Tibial artery (tissue), 4 donors: ENCODE data around the gene SLC47A2.

Experiments used
- DNase-seq, 2 donors: peaks; one replicate each; pipeline ENCODE4 v3.0.0-alpha.2; 2019
- H3K27ac ChIP-seq, 2 donors: fragments of 200-600 bp; sonication (generic) in 1 of 2; 1 replicate in 1 of 2; 2 replicates in 1 of 2; pipeline ENCODE4 v1.5.1; 2018 to 2019; ENCODE audit warnings: mild to moderate bottlenecking in 1 of 2
- H3K27me3 ChIP-seq, 2 donors: fragments of 200-600 bp; sonication (generic) in 1 of 2; one replicate each; pipeline versions ENCODE4 v1.5.1 to v1.6.0; 2016 to 2019
- H3K36me3 ChIP-seq, 3 donors: fragments of 200-600 bp; sonication (generic) in 2 of 3; one replicate each; pipeline ENCODE4 v1.5.1; 2016 to 2019; ENCODE audit warnings: mild to moderate bottlenecking in 2 of 3
- H3K4me1 ChIP-seq, 4 donors: fragments of 200-600 bp; sonication (generic) in 2 of 4; 1 replicate in 3 of 4; 2 replicates in 1 of 4; pipeline ENCODE4 v1.5.1; 2016 to 2019
- H3K4me3 ChIP-seq, 2 donors: fragments of 200-600 bp; sonication (generic) in 1 of 2; 1 replicate in 1 of 2; 2 replicates in 1 of 2; pipeline ENCODE4 v1.5.1; 2018 to 2019; ENCODE audit warnings: mild to moderate bottlenecking in 2 of 2
- H3K9me3 ChIP-seq, 3 donors: fragments of 200-600 bp; sonication (generic) in 1 of 3; one replicate each; pipeline ENCODE4 v1.5.1; 2016 to 2019
- intact Hi-C: fragments of 100-400 bp; cut with DNase I; formaldehyde crosslinking; loops from one replicate; pipeline ENCODE4 v1.15.0; 2023; ENCODE audit warnings: low total_unique reads
- TF ChIP-seq, protein P1 (sequence below), 2 experiments: fragments of 200-600 bp in 1 of 2; fragments of 450-650 bp in 1 of 2; IDR thresholded peaks; one replicate each; pipeline ENCODE4 v1.5.1; 2017 to 2019; ENCODE audit warnings: antibody characterized with exemption in 2 of 2, mild to moderate bottlenecking in 1 of 2, moderate library complexity in 1 of 2

The SLC47A2 gene

DNA sequence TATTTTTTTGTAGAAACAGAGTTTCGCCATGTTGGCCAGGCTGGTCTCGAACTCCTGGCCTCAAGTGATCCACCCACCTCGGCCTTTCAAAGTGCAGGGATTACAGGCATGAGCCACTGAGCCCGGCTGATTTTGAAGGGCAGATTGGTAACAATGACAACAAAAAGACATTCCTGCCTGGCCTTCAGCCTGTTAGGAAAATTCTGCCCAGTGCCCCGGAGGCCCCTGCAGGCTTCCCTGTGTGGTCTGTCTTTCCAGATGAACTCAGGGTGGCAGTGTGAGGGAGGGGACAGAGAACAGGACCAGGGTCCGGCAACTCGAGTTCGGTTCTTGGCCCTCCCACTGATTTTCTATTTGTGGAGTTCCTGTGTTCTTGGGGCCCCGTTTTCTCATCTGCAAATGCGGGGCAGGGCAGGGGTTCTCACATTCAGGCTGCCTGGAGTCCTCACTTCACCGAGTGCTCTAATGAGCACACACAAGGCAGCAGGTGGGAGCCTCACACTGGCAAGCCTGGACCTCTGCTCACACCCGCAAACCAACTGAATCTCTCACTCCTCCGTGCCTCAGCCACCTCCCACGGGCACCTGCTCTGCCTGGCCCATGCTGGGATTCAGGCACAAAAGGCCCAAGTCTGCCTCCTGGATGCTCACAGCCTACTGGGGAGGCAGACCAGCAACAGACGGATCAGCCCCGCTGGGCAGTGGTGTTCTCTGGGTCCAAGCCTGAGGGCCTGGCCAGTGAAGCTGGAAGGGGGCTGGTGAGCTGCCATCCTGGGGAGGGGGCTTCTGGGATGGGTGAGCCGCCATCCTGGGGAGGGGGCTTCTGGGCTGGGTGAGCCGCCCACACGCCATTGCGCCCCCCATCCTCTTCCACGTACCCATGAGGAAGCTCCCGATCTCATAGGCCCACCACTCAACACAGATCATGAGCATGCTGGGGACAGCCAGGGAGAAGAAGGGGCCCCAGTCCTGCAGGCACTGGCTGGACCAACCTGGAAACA is 10.3 kb downstream of the SLC47A2 start:
- no peak for DNase-seq
- Histone ChIP-seq H3K27ac (no peak overlapping the region), H3K4me1 (peaks cover 0 to 18% (median 10%) of the 10 kb centered on the region in 4 donors), H3K9me3 (no peaks in the 10 kb centered on the region), H3K4me3 (no peak overlapping the region), H3K36me3 (no peaks in the 10 kb centered on the region), H3K27me3 (no peaks in the 10 kb centered on the region)
- intact Hi-C loops = no loop called here
- TF ChIP-seq, protein P1, sequence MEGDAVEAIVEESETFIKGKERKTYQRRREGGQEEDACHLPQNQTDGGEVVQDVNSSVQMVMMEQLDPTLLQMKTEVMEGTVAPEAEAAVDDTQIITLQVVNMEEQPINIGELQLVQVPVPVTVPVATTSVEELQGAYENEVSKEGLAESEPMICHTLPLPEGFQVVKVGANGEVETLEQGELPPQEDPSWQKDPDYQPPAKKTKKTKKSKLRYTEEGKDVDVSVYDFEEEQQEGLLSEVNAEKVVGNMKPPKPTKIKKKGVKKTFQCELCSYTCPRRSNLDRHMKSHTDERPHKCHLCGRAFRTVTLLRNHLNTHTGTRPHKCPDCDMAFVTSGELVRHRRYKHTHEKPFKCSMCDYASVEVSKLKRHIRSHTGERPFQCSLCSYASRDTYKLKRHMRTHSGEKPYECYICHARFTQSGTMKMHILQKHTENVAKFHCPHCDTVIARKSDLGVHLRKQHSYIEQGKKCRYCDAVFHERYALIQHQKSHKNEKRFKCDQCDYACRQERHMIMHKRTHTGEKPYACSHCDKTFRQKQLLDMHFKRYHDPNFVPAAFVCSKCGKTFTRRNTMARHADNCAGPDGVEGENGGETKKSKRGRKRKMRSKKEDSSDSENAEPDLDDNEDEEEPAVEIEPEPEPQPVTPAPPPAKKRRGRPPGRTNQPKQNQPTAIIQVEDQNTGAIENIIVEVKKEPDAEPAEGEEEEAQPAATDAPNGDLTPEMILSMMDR (IDR thresholded peaks at IDR 0.05) = no peak

DNA sequence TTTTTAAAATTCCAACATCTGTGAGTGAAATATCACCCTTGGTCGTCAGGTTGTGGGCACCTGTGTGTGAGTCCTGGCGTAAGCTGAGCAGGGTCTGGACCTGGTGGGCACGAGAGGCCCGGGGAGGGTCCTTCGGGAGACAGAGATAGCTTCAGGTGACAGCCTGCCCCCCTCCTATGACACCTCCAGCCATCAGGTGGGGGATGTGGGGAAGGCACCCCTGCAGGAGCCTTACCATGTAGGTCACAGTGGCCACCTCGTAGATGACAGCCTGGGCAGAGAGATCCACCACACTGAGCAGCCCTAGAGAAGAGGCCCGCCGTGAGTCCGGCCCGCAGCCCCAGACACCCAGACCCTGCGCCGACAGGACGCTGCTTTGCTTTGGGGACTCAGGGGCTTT is 11.2 kb downstream of the SLC47A2 start:
- DNase-seq = no peak
- H3K27me3 ChIP-seq = no peaks in the 10 kb centered on the region
- peaks cover 0 to 18% (median 10%) of the 10 kb centered on the region in 4 donors for H3K4me1 ChIP-seq
- TF ChIP-seq, protein P1 (IDR thresholded peaks at IDR 0.05) = no peak
- H3K4me3 ChIP-seq = no peak overlapping the region
- no peak overlapping the region for H3K27ac ChIP-seq
- intact Hi-C loops = no loop called here
- no peaks in the 10 kb centered on the region for H3K36me3 ChIP-seq
- H3K9me3 ChIP-seq = no peaks in the 10 kb centered on the region

DNA sequence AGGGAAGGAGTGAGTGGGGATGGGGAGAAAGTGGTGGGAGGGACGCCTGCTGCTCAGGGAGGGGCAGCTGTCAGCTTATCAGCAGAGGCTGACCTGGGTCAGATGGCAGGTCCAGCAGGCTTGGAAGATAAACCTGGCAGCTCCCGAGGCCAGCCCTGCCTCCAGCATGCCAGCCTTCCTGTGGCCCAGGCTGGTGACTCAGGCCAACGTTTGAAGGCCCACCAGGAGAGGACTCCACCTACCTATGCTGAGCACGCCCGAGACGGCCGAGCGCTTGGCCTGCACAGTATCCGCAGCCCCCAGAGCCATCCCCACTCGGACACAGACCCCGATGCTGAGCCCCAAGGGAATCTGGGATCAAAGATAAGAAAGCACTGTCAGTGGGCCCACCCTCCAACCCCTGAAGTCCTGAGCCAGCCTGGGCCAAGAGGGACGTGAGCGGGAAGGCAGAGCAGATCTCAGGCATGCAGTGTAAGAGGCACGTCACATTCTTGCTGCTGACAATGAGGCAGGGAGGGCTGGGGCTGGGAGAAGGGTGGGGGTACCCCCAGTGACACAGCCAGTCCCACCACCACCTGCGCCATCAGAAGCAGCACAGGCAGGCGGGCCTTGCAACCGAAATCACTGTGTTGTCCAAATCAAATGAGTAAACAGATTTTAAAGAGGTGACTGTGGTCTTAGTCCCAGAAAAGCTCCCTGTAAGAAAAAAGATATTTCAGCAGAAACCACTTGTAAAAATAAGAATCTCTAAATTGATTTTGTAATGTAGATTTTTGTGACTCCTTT is 12.4 kb downstream of the SLC47A2 start:
- Histone ChIP-seq H3K9me3 (no peaks in the 10 kb centered on the region), H3K27me3 (no peaks in the 10 kb centered on the region), H3K4me3 (no peak overlapping the region), H3K36me3 (no peaks in the 10 kb centered on the region), H3K27ac (no peak overlapping the region), H3K4me1 (peaks cover 0 to 18% (median 10%) of the 10 kb centered on the region in 4 donors)
- no peak for DNase-seq
- TF ChIP-seq, protein P1 (IDR thresholded peaks at IDR 0.05) = no peak
- intact Hi-C loops = no loop called here

DNA sequence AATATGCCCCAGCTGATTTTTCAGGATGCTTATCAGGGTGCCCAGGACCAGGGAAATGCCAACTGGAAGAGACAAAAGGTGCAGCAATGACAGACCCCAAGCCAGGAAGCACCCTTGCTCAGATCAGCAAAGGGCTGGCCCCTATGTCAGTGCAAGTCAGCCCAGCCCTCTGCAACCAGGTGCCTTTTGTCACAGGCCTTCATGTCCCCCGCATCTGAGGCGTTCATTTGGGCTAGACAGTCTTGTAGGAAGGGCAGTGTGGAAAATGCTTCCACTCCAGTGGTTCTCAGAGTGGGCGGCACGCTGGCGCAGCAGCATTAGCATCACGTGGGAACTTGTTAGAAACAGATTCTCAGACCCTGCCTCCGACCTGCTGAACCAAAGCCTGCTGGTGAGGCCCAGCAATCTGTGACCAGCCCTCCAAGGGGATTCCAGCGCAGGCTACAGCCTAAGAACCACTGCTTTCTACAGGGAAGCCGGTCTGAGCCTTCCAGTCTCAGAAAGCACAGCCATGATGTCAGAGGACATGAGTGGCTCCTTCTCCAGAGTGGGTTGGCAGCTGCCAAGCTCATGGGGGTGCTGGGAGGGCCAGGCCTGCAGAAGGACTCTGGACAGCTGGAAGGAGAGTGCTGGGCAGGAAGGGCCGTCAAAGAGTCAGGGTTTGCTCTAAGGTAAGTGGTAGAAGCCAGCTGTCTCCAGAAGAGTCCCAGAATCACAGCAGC is 13.1 kb downstream of the SLC47A2 start:
- no peak for DNase-seq

DNA sequence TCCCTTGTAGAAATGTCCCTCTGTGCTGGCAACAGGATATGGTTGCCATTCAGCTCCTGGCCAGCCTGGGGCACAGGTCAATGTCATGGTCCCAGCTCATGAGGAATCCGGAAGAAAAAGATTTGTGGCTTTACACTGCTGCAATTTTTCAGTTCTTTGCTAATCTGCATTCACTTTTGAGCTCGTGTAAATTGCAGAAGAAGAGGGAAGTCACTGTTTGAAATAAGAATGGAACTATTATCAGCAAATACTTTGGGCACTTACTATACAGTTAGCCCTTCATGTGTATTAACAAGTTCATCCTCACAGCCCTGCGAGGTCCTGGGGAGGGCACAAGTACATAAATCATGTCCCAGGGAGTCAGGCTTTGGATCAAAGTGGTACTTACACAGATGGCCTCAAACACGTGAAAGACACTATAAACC is 14.2 kb downstream of the SLC47A2 start:
- DNase-seq = no peak
- Histone ChIP-seq H3K4me1 (peaks cover 0 to 18% (median 10%) of the 10 kb centered on the region in 4 donors), H3K36me3 (no peaks in the 10 kb centered on the region), H3K27ac (no peak overlapping the region), H3K27me3 (no peaks in the 10 kb centered on the region), H3K4me3 (no peak overlapping the region), H3K9me3 (no peaks in the 10 kb centered on the region)
- TF ChIP-seq, protein P1 (IDR thresholded peaks at IDR 0.05) = no peak
- intact Hi-C loops = no loop called here

More for the DNA sequence above, 13.1 kb downstream of the SLC47A2 start:
- no peaks in the 10 kb centered on the region for H3K9me3 ChIP-seq
- no peaks in the 10 kb centered on the region for H3K27me3 ChIP-seq
- no peak overlapping the region for H3K4me3 ChIP-seq
- TF ChIP-seq, protein P1 (IDR thresholded peaks at IDR 0.05) = no peak
- intact Hi-C loops = no loop called here
- H3K27ac ChIP-seq = no peak overlapping the region
- no peaks in the 10 kb centered on the region for H3K36me3 ChIP-seq
- peaks cover 0 to 18% (median 10%) of the 10 kb centered on the region in 4 donors for H3K4me1 ChIP-seq
